HCT116 (cell line): ENCODE results near the gene EPS8L2. TPM values are rescaled to one million over a fixed set of nuclear protein-coding genes. Genes with fewer than 3 reads are reported as not detected.

Source experiments
- ATAC-seq: fragments of 200-7000 bp; cut with Tn5 transposase; 2 replicates; pipeline ENCODE4 v1.9.1; 2020; ENCODE audit warnings: mild to moderate bottlenecking, moderate library complexity
- BruUV-seq: library from RNA; stranded (reverse); fragments of 400-500 nt; replicated peaks from 2 replicates; lab custom pipeline; 2021; lab: Mats Ljungman, UMichigan
- CTCF ChIA-PET: fragments of 300-600 bp; sonication (Branson Sonifier 250); formaldehyde crosslinking; loops from one replicate; lab custom pipeline; 2021; ENCODE audit warnings: antibody characterized with exemption; lab: Charles Lee
- POLR2A ChIA-PET: fragments of 300-600, 350-600 bp; sonication (Branson Sonifier 250); formaldehyde crosslinking; loops from one replicate; lab custom pipeline; 2021; ENCODE audit warnings: antibody characterized with exemption; lab: Charles Lee
- RAD21 ChIA-PET, 2 experiments: fragments of 300-600 bp; sonication (Branson Sonifier 250); formaldehyde crosslinking; loops; one replicate each; lab custom pipeline; 2023; ENCODE audit warnings: low total read pairs in 2 of 2; ENCODE audit not compliant: uncharacterized antibody in 2 of 2, unreplicated experiment in 2 of 2, low non-redundant PET in 1 of 2; lab: Charles Lee
- DNase-seq: peaks from one replicate; pipeline ENCODE4 v3.0.0-alpha.2; 2010; ENCODE audit warnings: low read depth, low spot score
- H2AFZ ChIP-seq: fragments of 200-600 bp; shearing (Covaris generic), sonication (generic); 2 replicates; pipeline ENCODE4 v1.6.1; 2017; ENCODE audit warnings: low read depth, mixed run types, mixed read lengths, antibody characterized with exemption, low read length; ENCODE audit not compliant: poor library complexity, severe bottlenecking
- H3K27ac ChIP-seq: 2 replicates; pipeline ENCODE4 v1.5.1; 2012; ENCODE audit warnings: low read depth, low read length
- H3K27me3 ChIP-seq: fragments of 200-600 bp; sonication (generic); 2 replicates; pipeline ENCODE4 v1.6.1; 2016; ENCODE audit warnings: mixed run types, low read length, mixed read lengths; ENCODE audit not compliant: insufficient read depth
- H3K36me3 ChIP-seq, 2 experiments: fragments of 200-500 bp in 1 of 2; fragments of 200-600 bp in 1 of 2; sonication (Bioruptor generic) in 1 of 2; sonication (generic) in 1 of 2; 2 replicates each; pipeline versions ENCODE4 v1.5.1 to v1.6.1; 2014 to 2016; ENCODE audit warnings: low read length in 2 of 2, inconsistent platforms in 1 of 2, mixed read lengths in 1 of 2, mixed run types in 1 of 2; ENCODE audit not compliant: insufficient read depth in 2 of 2, control insufficient read depth in 1 of 2
- H3K4me1 ChIP-seq, 2 experiments: fragments of 200-600 bp in 1 of 2; sonication (generic) in 1 of 2; 2 replicates each; pipeline versions ENCODE4 v1.5.1 to v1.6.1; 2012 to 2017; ENCODE audit warnings: low read length in 2 of 2, inconsistent platforms in 1 of 2, mild to moderate bottlenecking in 1 of 2, mixed read lengths in 1 of 2, mixed run types in 1 of 2, moderate library complexity in 1 of 2; ENCODE audit not compliant: insufficient read depth in 2 of 2, control insufficient read depth in 1 of 2
- H3K4me2 ChIP-seq: fragments of 200-600 bp; sonication (generic); 2 replicates; pipeline ENCODE4 v1.6.1; 2017; ENCODE audit warnings: mixed run types, low read length, mixed read lengths
- H3K4me3 ChIP-seq, 2 experiments: fragments of 200-600 bp in 1 of 2; sonication (generic) in 1 of 2; replicated peaks in 1 of 2; 2 replicates each; pipeline ENCODE4 v1.5.1; 2011 to 2016; ENCODE audit warnings: low read length in 2 of 2, control low read depth in 1 of 2, low read depth in 1 of 2, mild to moderate bottlenecking in 1 of 2, mixed read lengths in 1 of 2, mixed run types in 1 of 2
- H3K79me2 ChIP-seq: fragments of 200-600 bp; sonication (generic); 2 replicates; pipeline ENCODE4 v1.6.1; 2017; ENCODE audit warnings: mild to moderate bottlenecking, mixed run types, low read length, moderate library complexity, mixed read lengths; ENCODE audit not compliant: insufficient read depth
- H3K9ac ChIP-seq: fragments of 200-600 bp; sonication (generic); 2 replicates; pipeline ENCODE4 v1.6.1; 2016; ENCODE audit warnings: low read length, mixed read lengths
- H3K9me2 ChIP-seq: fragments of 200-600 bp; sonication (generic), shearing (Covaris generic); 2 replicates; pipeline ENCODE4 v1.6.1; 2017; ENCODE audit warnings: mixed run types, mild to moderate bottlenecking, moderate library complexity; ENCODE audit not compliant: insufficient read depth
- H3K9me3 ChIP-seq, 2 experiments: fragments of 200-500 bp in 1 of 2; fragments of 200-600 bp in 1 of 2; sonication (Bioruptor generic) in 1 of 2; sonication (generic) in 1 of 2; 2 replicates each; pipeline ENCODE4 v1.6.1; 2014 to 2017; ENCODE audit warnings: low read length in 2 of 2, mixed read lengths in 2 of 2, inconsistent platforms in 1 of 2, low read depth in 1 of 2, mild to moderate bottlenecking in 1 of 2, mixed run types in 1 of 2, moderate library complexity in 1 of 2; ENCODE audit not compliant: control insufficient read depth in 1 of 2, insufficient read depth in 1 of 2
- H4K20me1 ChIP-seq: fragments of 200-600 bp; sonication (generic), shearing (Covaris generic); 2 replicates; pipeline ENCODE4 v1.6.1; 2017; ENCODE audit warnings: mixed run types, mild to moderate bottlenecking, moderate library complexity; ENCODE audit not compliant: insufficient read depth
- CBX3 ChIP-seq: IDR thresholded peaks from 2 replicates; pipeline ENCODE4 v1.6.1; 2012; ENCODE audit warnings: low read depth
- CEBPB ChIP-seq: IDR thresholded peaks from 2 replicates; pipeline ENCODE4 v1.6.1; 2012; ENCODE audit warnings: low read depth
- EGR1 ChIP-seq: IDR thresholded peaks from 2 replicates; pipeline ENCODE4 v1.6.1; 2012; ENCODE audit warnings: low read depth
- EZH2 ChIP-seq: fragments of 200-600 bp; sonication (generic); IDR thresholded peaks from 2 replicates; pipeline ENCODE4 v1.6.1; 2017; ENCODE audit warnings: antibody characterized with exemption, mixed run types
- JUND ChIP-seq: IDR thresholded peaks from 2 replicates; pipeline ENCODE4 v1.6.1; 2012
- POLR2A ChIP-seq: IDR thresholded peaks from 2 replicates; pipeline ENCODE4 v1.7.0; 2011; ENCODE audit warnings: borderline replicate concordance; ENCODE audit not compliant: insufficient read depth, insufficient read length; ENCODE audit errors: extremely low read depth
- POLR2AphosphoS5 ChIP-seq: IDR thresholded peaks from 2 replicates; pipeline ENCODE4 v1.6.1; 2011; ENCODE audit warnings: mild to moderate bottlenecking, low read depth, low read length, moderate library complexity
- RAD21 ChIP-seq: IDR thresholded peaks from 2 replicates; pipeline ENCODE4 v1.6.1; 2012; ENCODE audit warnings: low read depth, mild to moderate bottlenecking
- SIN3A ChIP-seq: IDR thresholded peaks from 2 replicates; pipeline ENCODE4 v1.6.1; 2012; ENCODE audit warnings: low read depth
- SP1 ChIP-seq: IDR thresholded peaks from 2 replicates; pipeline ENCODE4 v1.6.1; 2012; ENCODE audit warnings: low read depth
- SRF ChIP-seq: IDR thresholded peaks from 2 replicates; pipeline ENCODE4 v1.6.1; 2012; ENCODE audit warnings: low read depth
- TCF7L2 ChIP-seq: IDR thresholded peaks from 2 replicates; pipeline ENCODE4 v1.7.0; 2011; ENCODE audit warnings: borderline replicate concordance, inconsistent platforms; ENCODE audit not compliant: insufficient read depth, insufficient read length; ENCODE audit errors: extremely low read depth
- YY1 ChIP-seq: IDR thresholded peaks from 2 replicates; pipeline ENCODE4 v1.6.1; 2011; ENCODE audit warnings: low read length, low read depth, moderate library complexity, mild to moderate bottlenecking; ENCODE audit not compliant: insufficient replicate concordance; ENCODE audit errors: extremely low read depth
- ZFX ChIP-seq: fragments of 450-650 bp; IDR thresholded peaks from 2 replicates; pipeline ENCODE4 v1.6.1; 2017
- ZNF274 ChIP-seq: fragments of 200-500 bp; sonication (Bioruptor generic); IDR thresholded peaks from 2 replicates; pipeline ENCODE4 v1.6.1; 2014; ENCODE audit warnings: mild to moderate bottlenecking, low read depth, low read length, inconsistent platforms
- intact Hi-C: fragments of 100-400 bp; cut with micrococcal nuclease; formaldehyde crosslinking; loops from 2 replicates; pipeline ENCODE4 v1.10.0; 2022
- total RNA-seq: library from RNA; stranded (reverse); gene quantifications from one replicate; pipeline ENCODE4 v1.2.1, GENCODE V29; 2021; ENCODE audit not compliant: unreplicated experiment
- TF ChIP-seq, protein P1 (sequence below): IDR thresholded peaks from 2 replicates; pipeline ENCODE4 v1.6.1; 2012
- TF ChIP-seq, protein P2 (sequence below): IDR thresholded peaks from 2 replicates; pipeline ENCODE4 v1.6.1; 2012; ENCODE audit warnings: low read depth
- TF ChIP-seq, protein P3 (sequence below), 3 experiments: fragments of 200-600 bp in 1 of 3; sonication (generic) in 1 of 3; IDR thresholded peaks in 2 of 3; conservative IDR thresholded peaks in 1 of 3; 2 replicates each; pipeline ENCODE4 v1.5.1; 2012 to 2017; ENCODE audit warnings: low read depth in 2 of 3, low read length in 2 of 3, antibody characterized with exemption in 1 of 3, borderline replicate concordance in 1 of 3, control low read depth in 1 of 3, mild to moderate bottlenecking in 1 of 3, mixed read lengths in 1 of 3, mixed run types in 1 of 3, moderate library complexity in 1 of 3; ENCODE audit not compliant: insufficient read depth in 1 of 3
- TF ChIP-seq, protein P4 (sequence below): IDR thresholded peaks from 2 replicates; pipeline ENCODE4 v1.6.1; 2011; ENCODE audit warnings: mild to moderate bottlenecking, low read length, moderate library complexity; ENCODE audit not compliant: insufficient replicate concordance; ENCODE audit errors: extremely low read depth

EPS8L2 gene
- total RNA-seq, 1 experiment from 2014 or later, result 157 TPM

DNA sequence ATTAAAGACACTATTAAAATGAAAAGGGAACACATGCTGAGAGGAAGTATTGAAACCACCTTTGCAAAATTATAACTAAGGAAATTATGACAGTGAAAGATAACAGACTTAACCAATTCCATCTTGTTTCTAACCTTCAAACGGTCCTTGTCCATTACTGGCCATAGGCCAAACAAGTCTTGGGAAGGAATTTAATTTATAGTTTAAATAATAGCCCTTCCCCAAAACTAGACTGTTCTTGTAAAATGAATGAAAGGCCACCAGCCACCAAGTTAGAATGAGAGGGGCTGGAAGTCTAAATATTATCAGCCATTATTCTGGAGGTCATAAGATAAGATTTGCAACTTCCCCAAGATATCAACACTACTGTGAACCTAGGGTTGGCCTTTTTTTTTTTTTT, 39.4 kb downstream of the EPS8L2 start:
- H3K9me2 ChIP-seq, result no peaks in the 10 kb centered on the region
- no peak overlapping the region for H3K27ac ChIP-seq
- H3K79me2 ChIP-seq, result peaks cover 32% of the 10 kb centered on the region
- H2AFZ ChIP-seq, result no peak overlapping the region
- no peak overlapping the region for H3K4me2 ChIP-seq
- H3K4me3 ChIP-seq, result no peak overlapping the region
- ATAC-seq (no peak), DNase-seq (no peak)
- ChIA-PET CTCF (no interaction called here), POLR2A (no interaction called here), RAD21 (no interaction called here)
- intact Hi-C loops, result no loop called here
- no peaks in the 10 kb centered on the region for H3K27me3 ChIP-seq
- BruUV-seq, result no TSS peak
- no peak overlapping the region for H3K9ac ChIP-seq
- peaks cover 26 to 62% of the 10 kb centered on the region in 2 experiments for H3K4me1 ChIP-seq
- H3K36me3 ChIP-seq, result no peaks in the 10 kb centered on the region
- H4K20me1 ChIP-seq, result no peaks in the 10 kb centered on the region
- TF ChIP-seq RAD21 (no peak), YY1 (no peak), ZNF274 (no peak), CEBPB (no peak), SRF (no peak), POLR2A (no peak), SIN3A (no peak), EGR1 (no peak), CBX3 (no peak), JUND (no peak), POLR2AphosphoS5 (no peak), ZFX (no peak), SP1 (no peak), TCF7L2 (no peak), EZH2 (no peak)
- TF ChIP-seq, protein P1, sequence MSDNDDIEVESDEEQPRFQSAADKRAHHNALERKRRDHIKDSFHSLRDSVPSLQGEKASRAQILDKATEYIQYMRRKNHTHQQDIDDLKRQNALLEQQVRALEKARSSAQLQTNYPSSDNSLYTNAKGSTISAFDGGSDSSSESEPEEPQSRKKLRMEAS, result no peak
- TF ChIP-seq, protein P2, sequence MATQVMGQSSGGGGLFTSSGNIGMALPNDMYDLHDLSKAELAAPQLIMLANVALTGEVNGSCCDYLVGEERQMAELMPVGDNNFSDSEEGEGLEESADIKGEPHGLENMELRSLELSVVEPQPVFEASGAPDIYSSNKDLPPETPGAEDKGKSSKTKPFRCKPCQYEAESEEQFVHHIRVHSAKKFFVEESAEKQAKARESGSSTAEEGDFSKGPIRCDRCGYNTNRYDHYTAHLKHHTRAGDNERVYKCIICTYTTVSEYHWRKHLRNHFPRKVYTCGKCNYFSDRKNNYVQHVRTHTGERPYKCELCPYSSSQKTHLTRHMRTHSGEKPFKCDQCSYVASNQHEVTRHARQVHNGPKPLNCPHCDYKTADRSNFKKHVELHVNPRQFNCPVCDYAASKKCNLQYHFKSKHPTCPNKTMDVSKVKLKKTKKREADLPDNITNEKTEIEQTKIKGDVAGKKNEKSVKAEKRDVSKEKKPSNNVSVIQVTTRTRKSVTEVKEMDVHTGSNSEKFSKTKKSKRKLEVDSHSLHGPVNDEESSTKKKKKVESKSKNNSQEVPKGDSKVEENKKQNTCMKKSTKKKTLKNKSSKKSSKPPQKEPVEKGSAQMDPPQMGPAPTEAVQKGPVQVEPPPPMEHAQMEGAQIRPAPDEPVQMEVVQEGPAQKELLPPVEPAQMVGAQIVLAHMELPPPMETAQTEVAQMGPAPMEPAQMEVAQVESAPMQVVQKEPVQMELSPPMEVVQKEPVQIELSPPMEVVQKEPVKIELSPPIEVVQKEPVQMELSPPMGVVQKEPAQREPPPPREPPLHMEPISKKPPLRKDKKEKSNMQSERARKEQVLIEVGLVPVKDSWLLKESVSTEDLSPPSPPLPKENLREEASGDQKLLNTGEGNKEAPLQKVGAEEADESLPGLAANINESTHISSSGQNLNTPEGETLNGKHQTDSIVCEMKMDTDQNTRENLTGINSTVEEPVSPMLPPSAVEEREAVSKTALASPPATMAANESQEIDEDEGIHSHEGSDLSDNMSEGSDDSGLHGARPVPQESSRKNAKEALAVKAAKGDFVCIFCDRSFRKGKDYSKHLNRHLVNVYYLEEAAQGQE, result no peak
- TF ChIP-seq, protein P3, sequence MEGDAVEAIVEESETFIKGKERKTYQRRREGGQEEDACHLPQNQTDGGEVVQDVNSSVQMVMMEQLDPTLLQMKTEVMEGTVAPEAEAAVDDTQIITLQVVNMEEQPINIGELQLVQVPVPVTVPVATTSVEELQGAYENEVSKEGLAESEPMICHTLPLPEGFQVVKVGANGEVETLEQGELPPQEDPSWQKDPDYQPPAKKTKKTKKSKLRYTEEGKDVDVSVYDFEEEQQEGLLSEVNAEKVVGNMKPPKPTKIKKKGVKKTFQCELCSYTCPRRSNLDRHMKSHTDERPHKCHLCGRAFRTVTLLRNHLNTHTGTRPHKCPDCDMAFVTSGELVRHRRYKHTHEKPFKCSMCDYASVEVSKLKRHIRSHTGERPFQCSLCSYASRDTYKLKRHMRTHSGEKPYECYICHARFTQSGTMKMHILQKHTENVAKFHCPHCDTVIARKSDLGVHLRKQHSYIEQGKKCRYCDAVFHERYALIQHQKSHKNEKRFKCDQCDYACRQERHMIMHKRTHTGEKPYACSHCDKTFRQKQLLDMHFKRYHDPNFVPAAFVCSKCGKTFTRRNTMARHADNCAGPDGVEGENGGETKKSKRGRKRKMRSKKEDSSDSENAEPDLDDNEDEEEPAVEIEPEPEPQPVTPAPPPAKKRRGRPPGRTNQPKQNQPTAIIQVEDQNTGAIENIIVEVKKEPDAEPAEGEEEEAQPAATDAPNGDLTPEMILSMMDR (IDR thresholded peaks at IDR 0.05 in 2 of 3, conservative IDR thresholded peaks at IDR 0.05 in 1 of 3; ENCODE audit: borderline replicate concordance in 1 of 3, insufficient read depth in 1 of 3, low read depth in 2 of 3, low read length in 2 of 3), result no peak
- TF ChIP-seq, protein P4, sequence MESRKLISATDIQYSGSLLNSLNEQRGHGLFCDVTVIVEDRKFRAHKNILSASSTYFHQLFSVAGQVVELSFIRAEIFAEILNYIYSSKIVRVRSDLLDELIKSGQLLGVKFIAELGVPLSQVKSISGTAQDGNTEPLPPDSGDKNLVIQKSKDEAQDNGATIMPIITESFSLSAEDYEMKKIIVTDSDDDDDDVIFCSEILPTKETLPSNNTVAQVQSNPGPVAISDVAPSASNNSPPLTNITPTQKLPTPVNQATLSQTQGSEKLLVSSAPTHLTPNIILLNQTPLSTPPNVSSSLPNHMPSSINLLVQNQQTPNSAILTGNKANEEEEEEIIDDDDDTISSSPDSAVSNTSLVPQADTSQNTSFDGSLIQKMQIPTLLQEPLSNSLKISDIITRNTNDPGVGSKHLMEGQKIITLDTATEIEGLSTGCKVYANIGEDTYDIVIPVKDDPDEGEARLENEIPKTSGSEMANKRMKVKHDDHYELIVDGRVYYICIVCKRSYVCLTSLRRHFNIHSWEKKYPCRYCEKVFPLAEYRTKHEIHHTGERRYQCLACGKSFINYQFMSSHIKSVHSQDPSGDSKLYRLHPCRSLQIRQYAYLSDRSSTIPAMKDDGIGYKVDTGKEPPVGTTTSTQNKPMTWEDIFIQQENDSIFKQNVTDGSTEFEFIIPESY, result no peak
- H3K9me3 ChIP-seq, result no peaks in the 10 kb centered on the region
